Hypothalamus (tissue), 51 donors: Measurements from ENCODE around the gene PFDN1.

Experiments used
- DNase-seq, 51 donors: peaks; one replicate each; lab custom pipeline; 2025; lab: John Stamatoyannopoulos, UW

PFDN1 gene

DNA sequence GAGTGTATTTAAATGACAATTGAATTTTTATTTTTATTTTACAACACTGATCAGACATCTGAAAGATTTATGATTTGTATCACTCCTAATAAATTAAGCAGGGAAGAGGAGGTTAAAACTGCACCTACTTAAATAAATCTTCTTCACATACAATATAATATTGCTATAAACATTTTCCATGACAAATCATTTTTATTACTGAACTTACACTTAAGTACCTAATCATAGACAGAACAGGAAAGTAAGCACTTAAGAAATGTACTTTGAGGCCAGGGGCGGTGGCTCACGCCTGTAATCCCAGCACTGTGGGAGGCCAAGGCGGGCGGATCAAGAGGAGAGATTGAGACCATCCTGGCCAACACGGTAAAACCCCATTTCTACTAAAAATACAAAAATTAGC, 3.8 kb downstream of the PFDN1 start:
- DNase-seq, result no peak

DNA sequence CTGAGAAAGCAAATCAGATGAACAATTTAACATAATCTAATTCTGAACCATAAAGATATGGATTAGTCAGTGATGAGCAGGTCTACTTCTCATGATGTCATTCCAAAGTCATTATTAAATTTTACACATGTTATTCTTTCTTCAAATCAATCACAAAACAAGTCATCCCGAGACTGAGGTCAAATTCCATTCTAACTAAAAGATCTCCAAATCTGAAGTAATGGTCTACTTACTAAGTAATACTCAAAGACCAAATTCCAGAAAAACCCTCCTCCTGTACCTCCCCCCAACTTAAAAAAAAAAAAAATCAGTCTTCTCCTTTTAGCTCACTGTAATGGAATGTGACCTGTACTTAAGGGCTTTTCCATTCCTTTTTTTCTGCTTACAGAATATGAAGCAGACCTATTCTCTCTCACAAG, 4.7 kb downstream of the PFDN1 start:
- no peak for DNase-seq

- DNase-seq, result no peak
Observed at GRCh38 chr5:140297283-140297682, 5.6 kb downstream of the PFDN1 start.

DNA sequence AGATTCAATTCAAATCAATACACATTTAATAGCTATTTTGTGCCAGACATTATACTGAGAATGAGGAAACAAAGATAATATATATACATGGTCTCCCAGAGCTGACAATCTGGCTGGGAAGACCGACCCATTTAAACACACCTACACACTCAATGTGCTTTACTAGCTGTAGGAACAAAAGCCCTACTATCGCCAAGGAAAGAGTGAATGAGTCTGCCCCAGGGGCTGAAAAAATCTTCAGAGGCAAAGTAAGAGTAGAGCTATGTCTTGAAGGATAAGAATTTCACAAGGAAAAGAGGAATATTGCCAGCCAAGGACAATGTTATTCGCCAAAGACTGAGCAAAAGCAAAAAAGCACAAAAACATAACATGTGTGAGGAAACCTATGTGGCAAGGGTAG, 6.6 kb downstream of the PFDN1 start:
- DNase-seq, result no peak

DNA sequence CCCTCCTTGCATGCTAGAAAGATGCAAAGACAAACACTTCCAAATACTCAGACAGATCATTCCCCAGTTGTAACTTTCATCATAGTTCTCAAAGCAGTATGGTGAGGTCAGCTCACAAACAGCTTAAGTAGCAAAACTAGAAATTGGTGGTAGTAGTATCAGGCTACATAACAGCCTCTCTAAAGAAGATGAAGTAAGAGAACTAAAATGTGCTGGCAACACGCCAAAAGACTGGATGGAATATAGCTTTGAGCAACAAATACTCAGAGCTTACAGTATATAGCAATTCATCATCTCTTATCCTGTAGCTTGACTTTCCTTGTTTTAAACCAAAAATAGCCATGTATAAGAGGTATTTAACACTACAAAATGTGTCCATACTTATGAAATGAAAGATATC, 7.5 kb downstream of the PFDN1 start:
- DNase-seq, result peak in 1 of 51 donors; percentile 10

DNA sequence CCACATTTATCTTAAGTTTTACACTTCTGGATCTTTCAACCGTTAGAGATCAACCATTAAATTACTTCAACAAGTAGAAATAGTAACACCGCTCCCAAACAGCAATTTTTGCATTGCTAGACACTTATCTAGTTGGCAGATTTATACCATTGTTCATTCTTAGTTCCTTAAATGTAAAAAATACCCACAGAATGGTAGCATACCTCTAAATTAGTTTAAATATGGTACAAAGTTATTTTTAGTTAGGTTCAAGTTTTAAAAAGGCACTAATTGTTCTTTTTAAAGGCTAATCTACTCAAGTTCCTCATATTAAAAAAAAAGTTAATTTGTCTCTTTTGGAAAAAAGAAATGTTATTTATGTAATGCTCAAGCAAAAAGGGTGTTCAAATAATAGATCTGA, 8.1 kb downstream of the PFDN1 start:
- DNase-seq, result no peak

DNA sequence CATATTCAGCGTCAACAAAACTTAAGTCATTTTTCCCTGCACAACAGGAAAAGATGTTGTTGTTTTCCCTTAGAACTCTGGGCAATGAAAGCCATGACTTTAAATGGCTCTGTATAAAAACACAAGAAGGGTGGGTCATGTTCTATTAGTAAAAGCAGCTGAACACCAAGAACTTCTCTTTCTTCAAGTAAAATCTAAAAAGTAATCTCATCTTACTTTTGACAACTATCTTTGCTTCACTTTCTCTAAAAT, 9.1 kb downstream of the PFDN1 start:
- no peak for DNase-seq

DNA sequence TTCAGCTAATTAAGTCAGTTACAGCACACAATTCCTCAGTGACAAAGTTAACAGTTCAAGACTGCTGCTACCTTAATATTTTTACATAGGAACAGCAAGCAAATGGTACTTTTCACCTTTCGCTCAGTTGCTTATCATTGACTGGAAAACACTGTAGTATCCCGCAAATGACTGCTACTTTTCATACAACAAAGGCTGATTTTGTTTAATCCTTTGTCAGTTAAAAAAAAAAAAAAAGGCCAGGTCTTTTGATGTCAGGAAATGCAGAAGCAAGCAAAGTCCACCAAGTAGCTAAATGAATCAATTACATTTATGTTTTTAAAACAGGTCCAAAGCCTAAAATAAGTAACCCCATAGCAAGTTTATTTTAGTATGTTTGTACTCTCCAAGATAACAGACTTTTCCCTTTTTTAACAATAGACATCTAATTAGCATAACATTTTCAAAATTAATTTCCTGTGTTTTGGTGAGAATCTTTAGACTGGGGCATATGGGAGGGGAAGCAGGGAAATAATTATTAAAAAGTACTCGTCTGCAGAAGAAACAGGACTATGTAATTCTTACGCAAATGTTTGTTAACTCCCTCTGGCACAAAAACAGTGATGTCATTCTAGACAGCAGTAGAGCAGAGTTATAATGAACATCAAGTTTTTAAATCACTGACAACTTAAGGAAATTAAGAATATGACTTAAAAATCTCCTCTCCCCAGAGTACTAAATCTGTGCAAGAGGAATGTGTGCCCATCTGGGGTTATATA, 9.6 kb downstream of the PFDN1 start:
- DNase-seq, result no peak

DNA sequence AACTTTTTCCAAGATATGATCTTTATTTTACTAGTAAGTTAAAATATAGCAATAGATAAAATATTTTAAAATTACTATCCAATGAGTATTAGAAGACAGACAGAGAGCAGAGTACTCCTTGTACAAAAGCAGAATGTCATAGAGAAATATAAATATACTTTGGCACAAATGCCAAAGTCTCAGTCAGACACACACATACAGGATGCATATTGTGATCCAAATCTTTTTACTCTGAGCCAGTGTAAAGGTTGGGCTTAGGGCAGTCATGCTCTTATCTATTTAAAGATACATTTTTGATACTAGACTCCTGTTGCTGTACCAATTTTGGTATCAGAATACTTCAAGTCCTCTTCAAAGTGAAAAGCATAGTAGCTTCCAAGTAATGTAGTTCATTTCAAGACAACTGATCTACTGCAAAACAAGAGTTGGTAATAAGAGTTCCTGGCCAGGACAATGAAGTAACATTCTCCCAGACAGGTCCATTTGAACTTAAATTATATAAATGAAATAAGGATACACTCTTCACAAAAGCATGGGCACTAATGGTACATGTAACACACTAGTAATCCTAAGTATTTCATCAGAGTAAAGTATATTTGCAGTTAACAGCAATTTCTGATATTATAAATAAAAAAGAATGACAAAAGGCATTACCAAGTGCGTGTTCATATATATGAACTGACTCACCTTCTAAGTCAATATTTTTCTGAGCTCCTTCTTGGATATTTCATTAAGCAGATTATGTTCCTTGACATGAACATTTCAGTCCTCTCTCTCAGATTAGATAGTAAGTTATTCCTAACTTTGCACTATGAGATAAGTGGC, 10.5 kb downstream of the PFDN1 start:
- DNase-seq, result no peak

DNA sequence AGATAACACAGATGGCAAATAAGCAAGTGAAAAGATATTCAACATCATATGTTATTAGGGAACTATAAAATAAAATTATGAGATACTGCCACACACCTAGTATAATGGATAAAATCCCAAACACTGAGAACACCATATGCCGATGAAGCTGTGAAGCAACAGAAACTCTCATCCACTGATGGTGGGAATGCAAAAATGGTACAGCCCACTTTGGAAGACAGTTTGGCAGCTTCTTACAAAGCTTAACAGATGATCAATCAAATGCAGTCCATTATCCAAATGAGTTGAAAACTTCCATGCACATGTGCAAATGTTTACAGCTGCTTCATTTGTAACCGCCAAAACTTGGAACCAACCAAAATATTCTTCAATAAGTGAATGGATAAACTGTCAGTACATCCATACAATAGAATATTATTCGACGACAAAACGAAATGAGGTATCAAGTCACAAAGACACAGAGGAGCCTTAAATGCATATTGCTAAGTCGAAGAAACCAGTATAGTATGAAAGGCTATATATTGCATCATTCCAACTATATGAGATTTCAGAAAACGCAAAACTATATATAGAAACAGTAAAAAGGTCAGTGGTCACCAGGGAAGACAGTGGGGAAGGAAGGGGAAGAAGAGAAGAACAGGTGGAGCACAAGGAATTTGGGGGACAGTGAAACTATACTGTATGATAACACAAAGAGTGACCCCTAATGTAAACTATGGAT, 14.9 kb downstream of the PFDN1 start:
- no peak for DNase-seq

DNA sequence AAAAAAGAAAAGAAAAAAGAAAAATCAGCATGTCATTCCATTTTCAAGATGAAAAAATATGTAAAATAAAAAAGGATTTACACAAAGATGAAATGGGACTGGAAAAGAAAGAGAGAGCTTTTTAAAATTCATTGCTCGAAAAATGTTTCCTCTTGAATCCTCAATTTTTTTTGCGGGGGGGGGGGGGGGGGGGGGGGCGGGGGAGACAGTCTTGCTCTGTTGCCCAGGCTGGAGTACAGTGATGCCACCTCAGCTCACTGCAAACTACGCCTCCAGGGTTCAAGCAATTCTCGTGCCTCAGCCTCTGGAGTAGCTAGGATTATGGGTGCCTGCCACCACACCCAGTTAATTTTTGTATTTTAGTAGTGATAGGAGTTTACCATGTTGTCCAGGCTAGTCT, 16.5 kb downstream of the PFDN1 start:
- no peak for DNase-seq

- DNase-seq, result no peak
Observed at GRCh38 chr5:140284013-140284412, 18.9 kb downstream of the PFDN1 start.

DNA sequence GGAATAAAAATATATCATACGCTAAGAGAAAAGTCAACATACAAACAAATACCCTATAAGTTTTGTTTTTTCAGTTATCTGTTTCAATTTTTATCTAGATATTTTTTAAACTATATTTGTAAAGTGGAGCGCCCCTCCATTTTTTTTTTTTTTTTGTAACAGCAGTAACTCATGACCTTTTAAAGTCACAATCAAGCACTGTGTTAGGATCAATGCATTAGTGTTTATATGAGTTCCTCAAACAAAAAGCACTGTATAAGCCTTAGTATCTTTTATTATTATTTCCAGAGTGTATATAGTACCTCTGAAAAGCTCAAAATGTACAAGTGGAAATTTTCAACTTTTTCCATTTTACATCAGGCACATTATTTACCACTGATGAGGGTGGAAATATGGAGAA, 20.6 kb downstream of the PFDN1 start:
- DNase-seq, result no peak

GRCh38 chr5:140275837-140276236, 27.1 kb downstream of the PFDN1 start:
- no peak for DNase-seq

DNA sequence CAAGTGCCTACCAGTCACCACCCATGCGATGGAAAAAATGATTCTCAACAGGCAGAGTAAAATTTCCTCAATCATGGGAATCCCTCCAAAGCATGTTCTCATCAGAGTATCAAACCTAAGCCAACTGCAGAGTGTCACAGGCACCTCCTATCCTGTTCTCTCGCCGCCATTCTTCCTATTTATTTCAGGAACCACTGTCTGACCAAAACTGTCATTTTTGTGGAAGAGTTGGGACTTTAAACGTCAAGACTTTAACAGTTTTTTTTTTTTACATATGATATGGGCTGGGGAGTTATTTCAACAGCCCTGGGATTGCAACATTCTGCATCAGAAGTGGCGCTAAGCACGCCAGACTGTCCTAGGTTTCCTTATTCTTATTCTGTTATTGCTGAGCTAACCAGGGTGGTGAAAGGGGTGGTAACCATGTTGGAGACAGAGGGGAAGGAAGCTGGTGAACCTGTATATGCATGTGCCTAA, 29.5 kb downstream of the PFDN1 start:
- no peak for DNase-seq

GRCh38 chr5:140270008-140270407, 32.9 kb downstream of the PFDN1 start:
- no peak for DNase-seq

GRCh38 chr5:140267559-140268018, 35.3 kb downstream of the PFDN1 start:
- no peak for DNase-seq

- DNase-seq, result no peak
Observed at GRCh38 chr5:140267201-140267540, 35.7 kb downstream of the PFDN1 start.

DNA sequence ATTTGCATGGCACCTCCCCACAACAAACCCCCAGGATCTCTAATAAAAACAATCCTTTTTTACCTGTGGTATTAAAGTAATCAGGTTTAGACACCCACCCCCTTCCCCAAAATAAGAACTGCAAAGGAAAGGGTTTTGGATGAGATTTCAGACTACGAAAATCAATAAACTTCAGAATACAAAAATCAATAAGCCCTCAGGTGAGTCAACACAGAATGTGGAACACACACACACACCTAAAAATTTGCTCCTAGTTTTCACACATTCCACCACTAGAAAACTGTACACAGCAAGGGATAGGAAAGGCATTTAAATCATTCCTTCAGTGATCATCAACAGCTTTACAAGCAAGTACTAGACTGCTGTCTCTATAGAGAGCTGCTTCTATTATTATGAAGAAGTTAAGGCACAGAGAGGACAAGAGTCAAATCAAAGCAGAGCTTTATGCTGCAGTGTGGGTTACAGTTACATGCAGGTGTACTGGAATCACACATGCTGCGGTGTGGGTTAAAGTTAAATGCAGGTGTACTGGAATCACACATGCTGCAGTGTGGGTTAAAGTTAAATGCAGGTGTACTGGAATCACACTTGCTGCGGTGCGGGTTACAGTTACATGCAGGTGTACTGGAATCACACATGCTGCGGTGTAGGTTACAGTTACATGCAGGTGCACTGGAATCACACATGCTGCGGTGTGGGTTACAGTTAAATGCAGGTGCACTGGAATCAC, 36.3 kb downstream of the PFDN1 start:
- no peak for DNase-seq

DNA sequence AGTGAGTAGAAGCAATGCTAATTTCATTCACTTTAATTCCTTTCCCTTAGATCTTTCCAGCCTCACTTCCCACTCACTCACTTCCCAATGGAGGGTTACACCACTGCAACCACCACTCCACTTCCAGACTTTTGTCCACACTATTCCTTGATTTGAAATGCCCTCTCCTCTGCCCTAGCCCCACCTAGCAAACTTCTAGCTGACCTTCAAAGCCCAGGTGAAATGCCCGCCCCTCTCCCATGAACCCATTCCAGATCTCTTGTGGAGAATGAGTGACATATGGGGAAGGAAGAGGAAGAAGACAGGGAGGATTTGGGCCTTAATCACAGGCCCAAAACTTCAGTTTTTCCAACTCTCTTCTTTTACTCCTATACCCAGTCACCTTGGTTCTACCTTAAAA, 37.1 kb downstream of the PFDN1 start:
- DNase-seq, result no peak

- no peak for DNase-seq
Observed at GRCh38 chr5:140262839-140263238, 40.1 kb downstream of the PFDN1 start.
